H1 (cell line): ENCODE measurements around the gene CELA2A. TPM values are rescaled to one million over a fixed set of nuclear protein-coding genes. Genes with fewer than 3 reads are reported as not detected.

ENCODE experiments used
- CTCF ChIA-PET: fragments of 300-600 bp; sonication (Branson Sonifier 250); formaldehyde crosslinking; loops from one replicate; lab custom pipeline; 2021; ENCODE audit not compliant: partially characterized antibody; lab: Charles Lee
- POLR2A ChIA-PET: fragments of 300-600 bp; sonication (Branson Sonifier 250); formaldehyde crosslinking; loops from one replicate; lab custom pipeline; 2021; ENCODE audit warnings: inconsistent platforms; ENCODE audit not compliant: partially characterized antibody; lab: Charles Lee
- DNase-seq, 2 experiments: peaks; one replicate each; pipeline versions ENCODE4 v3.0.0 to v3.0.0-alpha.2; 2010 to 2022; ENCODE audit warnings: low spot score in 2 of 2, low read depth in 1 of 2, mixed read lengths in 1 of 2
- FAIRE-seq: peaks from 2 replicates; lab custom pipeline; 2011; peaks lifted over from hg19 to GRCh38; lab: Jason Lieb, UNC
- H2AFZ ChIP-seq: 2 replicates; pipeline ENCODE4 v1.8.1; 2012; ENCODE audit warnings: low read length, inconsistent platforms
- H2AK5ac ChIP-seq: 2 replicates; pipeline ENCODE4 v1.6.1; 2013; ENCODE audit warnings: low read depth, low read length
- H2BK120ac ChIP-seq: replicated peaks from 2 replicates; pipeline ENCODE3; 2013; ENCODE audit warnings: low read depth, low read length, inconsistent platforms
- H2BK12ac ChIP-seq: 2 replicates; pipeline ENCODE4 v1.6.1; 2013; ENCODE audit warnings: low read depth, low read length
- H2BK15ac ChIP-seq: 2 replicates; pipeline ENCODE4 v1.6.1; 2013; ENCODE audit warnings: low read length
- H2BK20ac ChIP-seq: 2 replicates; pipeline ENCODE4 v1.6.1; 2013; ENCODE audit warnings: low read length
- H2BK5ac ChIP-seq: 2 replicates; pipeline ENCODE4 v1.6.1; 2013; ENCODE audit warnings: low read depth, low read length
- H3K14ac ChIP-seq: 2 replicates; pipeline ENCODE4 v1.6.1; 2013; ENCODE audit warnings: inconsistent platforms; ENCODE audit not compliant: insufficient read length
- H3K18ac ChIP-seq: 2 replicates; pipeline ENCODE4 v1.6.1; 2013; ENCODE audit warnings: low read length; ENCODE audit errors: extremely low read depth
- H3K23ac ChIP-seq: 2 replicates; pipeline ENCODE4 v1.6.1; 2013; ENCODE audit warnings: inconsistent platforms; ENCODE audit not compliant: insufficient read length
- H3K23me2 ChIP-seq: 2 replicates; pipeline ENCODE4 v1.6.1; 2013; ENCODE audit warnings: low read depth, low read length
- H3K27ac ChIP-seq: 2 replicates; pipeline ENCODE4 v1.6.1; 2011; ENCODE audit warnings: low read depth, low read length, inconsistent platforms
- H3K27me3 ChIP-seq, 4 experiments: replicated peaks in 1 of 4; 1 replicate in 1 of 4; 2 replicates in 3 of 4; pipeline versions ENCODE4 v1.6.1 to v1.8.1; 2011 to 2013; ENCODE audit warnings: low read length in 3 of 4, mild to moderate bottlenecking in 3 of 4, inconsistent platforms in 2 of 4, mixed read lengths in 2 of 4, moderate library complexity in 1 of 4; ENCODE audit not compliant: control insufficient read depth in 3 of 4, insufficient read depth in 3 of 4; ENCODE audit errors: extremely low read depth in 1 of 4
- H3K36me3 ChIP-seq, 4 experiments: 2 replicates each; pipeline versions ENCODE4 v1.6.1 to v1.8.1; 2011 to 2013; ENCODE audit warnings: mild to moderate bottlenecking in 4 of 4, low read length in 3 of 4, moderate library complexity in 2 of 4, control low read depth in 1 of 4, inconsistent platforms in 1 of 4; ENCODE audit not compliant: insufficient read depth in 4 of 4, control insufficient read depth in 2 of 4
- H3K4ac ChIP-seq: replicated peaks from 2 replicates; pipeline ENCODE3; 2013; ENCODE audit warnings: low read length, low read depth, mixed read lengths, inconsistent platforms; ENCODE audit not compliant: insufficient read length
- H3K4me1 ChIP-seq, 4 experiments: replicated peaks in 1 of 4; 1 replicate in 1 of 4; 2 replicates in 3 of 4; pipeline versions ENCODE4 v1.6.1 to v1.8.1; 2011 to 2013; ENCODE audit warnings: low read length in 3 of 4, inconsistent platforms in 2 of 4, mixed read lengths in 1 of 4; ENCODE audit not compliant: insufficient read depth in 4 of 4, control insufficient read depth in 3 of 4
- H3K4me2 ChIP-seq, 2 experiments: 2 replicates each; pipeline versions ENCODE4 v1.6.1 to v1.8.1; 2011 to 2013; ENCODE audit warnings: low read depth in 2 of 2, low read length in 2 of 2, control low read depth in 1 of 2, inconsistent platforms in 1 of 2, mild to moderate bottlenecking in 1 of 2; ENCODE audit not compliant: insufficient read depth in 1 of 2
- H3K4me3 ChIP-seq, 4 experiments: fragments of 200-600, 300-600 bp in 1 of 4; sonication (generic), shearing (Covaris generic), sonication (Bioruptor Twin) in 1 of 4; 2 replicates each; pipeline versions ENCODE4 v1.5.1 to v1.8.1; 2011 to 2016; ENCODE audit warnings: low read length in 4 of 4, low read depth in 3 of 4, control low read depth in 2 of 4, inconsistent platforms in 2 of 4, mild to moderate bottlenecking in 2 of 4, mixed read lengths in 1 of 4, moderate library complexity in 1 of 4; ENCODE audit not compliant: insufficient read depth in 2 of 4; ENCODE audit errors: extremely low read depth in 1 of 4
- H3K56ac ChIP-seq: replicated peaks from 2 replicates; pipeline ENCODE3; 2013; ENCODE audit warnings: low read depth, mild to moderate bottlenecking, mixed read lengths, low read length, inconsistent platforms; ENCODE audit not compliant: insufficient read length
- H3K79me1 ChIP-seq: 2 replicates; pipeline ENCODE4 v1.6.1; 2013; ENCODE audit warnings: low read depth, low read length, control low read depth
- H3K79me2 ChIP-seq, 2 experiments: 2 replicates each; pipeline versions ENCODE4 v1.6.1 to v1.8.1; 2012 to 2013; ENCODE audit warnings: low read length in 2 of 2, mild to moderate bottlenecking in 2 of 2, inconsistent platforms in 1 of 2; ENCODE audit not compliant: insufficient read depth in 2 of 2, control insufficient read depth in 1 of 2
- H3K9ac ChIP-seq, 4 experiments: replicated peaks in 1 of 4; 1 replicate in 1 of 4; 2 replicates in 3 of 4; pipeline versions ENCODE4 v1.6.1 to v1.8.1; 2011 to 2013; ENCODE audit warnings: low read depth in 3 of 4, low read length in 3 of 4, control low read depth in 2 of 4, mild to moderate bottlenecking in 2 of 4, moderate library complexity in 2 of 4, inconsistent platforms in 1 of 4; ENCODE audit errors: extremely low read depth in 1 of 4
- H3K9me3 ChIP-seq, 2 experiments: 2 replicates each; pipeline versions ENCODE4 v1.6.1 to v1.8.1; 2012 to 2013; ENCODE audit warnings: mild to moderate bottlenecking in 2 of 2, moderate library complexity in 2 of 2, control low read depth in 1 of 2, inconsistent platforms in 1 of 2, low read depth in 1 of 2, low read length in 1 of 2, mixed read lengths in 1 of 2; ENCODE audit not compliant: insufficient read depth in 2 of 2
- H4K20me1 ChIP-seq, 2 experiments: replicated peaks in 1 of 2; 2 replicates each; pipeline versions ENCODE3 to v1.8.1; 2011 to 2013; ENCODE audit warnings: inconsistent platforms in 2 of 2, low read length in 2 of 2, mild to moderate bottlenecking in 1 of 2; ENCODE audit not compliant: insufficient read depth in 2 of 2, control insufficient read depth in 1 of 2
- H4K5ac ChIP-seq: 2 replicates; pipeline ENCODE4 v1.6.1; 2013; ENCODE audit warnings: low read length, low read depth, mixed read lengths, inconsistent platforms; ENCODE audit not compliant: insufficient read length
- H4K8ac ChIP-seq: 2 replicates; pipeline ENCODE4 v1.8.0; 2013; ENCODE audit warnings: mild to moderate bottlenecking, moderate library complexity, low read length, inconsistent platforms; ENCODE audit not compliant: insufficient read depth; ENCODE audit errors: extremely low read depth
- H4K91ac ChIP-seq: replicated peaks from 2 replicates; pipeline ENCODE3; 2013; ENCODE audit warnings: low read length, mixed read lengths, inconsistent platforms; ENCODE audit not compliant: insufficient read length
- ATF3 ChIP-seq: IDR thresholded peaks from 2 replicates; pipeline ENCODE4 v1.6.1; 2011; ENCODE audit warnings: low read depth, mild to moderate bottlenecking, low read length; ENCODE audit not compliant: insufficient read depth
- CBX8 ChIP-seq: fragments of 300-800, 300-1000 bp; sonication (generic); IDR thresholded peaks from 2 replicates; pipeline ENCODE4 v1.7.1; 2016; ENCODE audit warnings: low read depth, low read length, borderline replicate concordance
- FOSL1 ChIP-seq: IDR thresholded peaks from 2 replicates; pipeline ENCODE4 v1.6.1; 2011; ENCODE audit warnings: mild to moderate bottlenecking, low read depth, low read length, moderate library complexity; ENCODE audit not compliant: insufficient read depth
- HDAC2 ChIP-seq, 2 experiments: fragments of 300-600 bp in 1 of 2; sonication (generic) in 1 of 2; IDR thresholded peaks; 2 replicates each; pipeline ENCODE4 v1.6.1; 2011 to 2012; ENCODE audit warnings: low read depth in 2 of 2, low read length in 2 of 2, mild to moderate bottlenecking in 2 of 2, moderate library complexity in 2 of 2, borderline replicate concordance in 1 of 2, inconsistent platforms in 1 of 2
- JUND ChIP-seq: IDR thresholded peaks from 2 replicates; pipeline ENCODE4 v1.6.1; 2011; ENCODE audit warnings: mild to moderate bottlenecking, improper control_type of control experiment, low read length
- RBBP5 ChIP-seq: IDR thresholded peaks from 2 replicates; pipeline ENCODE4 v1.7.1; 2012; ENCODE audit warnings: low read depth, mild to moderate bottlenecking, inconsistent platforms, low read length, moderate library complexity, borderline replicate concordance
- RFX5 ChIP-seq: IDR thresholded peaks from 2 replicates; pipeline ENCODE4 v1.6.1; 2011; ENCODE audit warnings: low read depth, low read length, improper control_type of control experiment, borderline replicate concordance
- WGBS, 2 experiments: shearing (Covaris generic) in 1 of 2; methylation state at CpG; one replicate each; pipeline versions ENCODE4 v1.1.6 to v1.1.7; 2013 to 2015; ENCODE audit warnings: low lambda C conversion rate in 2 of 2, mixed read lengths in 2 of 2, inconsistent platforms in 1 of 2, low coverage in 1 of 2, missing lambda C conversion rate in 1 of 2; ENCODE audit not compliant: insufficient replicate concordance in 2 of 2, insufficient coverage in 1 of 2, insufficient read length in 1 of 2; ENCODE audit errors: extremely low coverage in 1 of 2, missing lambda C conversion rate in 1 of 2; 5-methylcytosine and 5-hydroxymethylcytosine counted together
- polyA plus RNA-seq, 7 experiments: library from polyadenylated mRNA; depleted of rRNA in 3 of 7; stranded (reverse) in 5 of 7; unstranded in 2 of 7; fragments of >200 nt in 5 of 7; fragments of 200-250 nt in 2 of 7; gene quantifications; 1 replicate in 5 of 7; 2 replicates in 1 of 7; 4 replicates in 1 of 7; pipeline versions ENCODE4 v1.2.1 to v1.2.3, GENCODE V29; 2011 to 2013; ENCODE audit warnings: missing spikeins in 2 of 7, mixed read lengths in 2 of 7
- total RNA-seq: library from RNA; stranded (reverse); fragmentation: NEBNext Ultra II Directional; extraction: Animal tissue kit (Norgen Biotek cat#: 25700); gene quantifications from 2 replicates; pipeline ENCODE4 v1.2.1, GENCODE V29; 2021

Gene CELA2A
- total and polyA plus RNA-seq, 2 of the 8 experiments (the other 6 are each of a cell fraction or from before 2014, with no cell fraction given) = not detected

- Histone ChIP-seq H4K5ac (no peak overlapping the region), H2BK12ac (peak overlapping the region; percentile 68; the same call in 1 of the 2 replicates), H2BK5ac (peak overlapping the region; percentile 75; the same call in 1 of the 2 replicates), H3K4me3 (no peak overlapping the region), H3K27me3 (no peaks in the 10 kb centered on the region), H3K56ac (no peak overlapping the region), H3K36me3 (peaks cover 0 to 4% (median 2%) of the 10 kb centered on the region in 4 experiments; a peak in 3 of 8 replicates), H4K8ac (no peak overlapping the region), H3K18ac (peak overlapping the region; percentile 48; the same call in 1 of the 2 replicates), H3K23me2 (no peaks in the 10 kb centered on the region), H3K4ac (peak overlapping the region; percentile 76), H4K91ac (no peak overlapping the region), H3K9me3 (no peaks in the 10 kb centered on the region), H3K4me1 (peaks cover 13 to 31% (median 23%) of the 10 kb centered on the region in 4 experiments), H3K23ac (no peak overlapping the region), H2BK20ac (0 out of 2 replicates have a peak overlapping the region, but pooled peaks have one; percentile 72), H4K20me1 (no peaks in the 10 kb centered on the region), H3K79me2 (peaks cover 0 to 4% of the 10 kb centered on the region in 2 experiments; a peak in 1 of 4 replicates), H3K4me2 (0 out of 4 replicates have a peak overlapping the region, but pooled peaks of 1 of the 2 experiments have one; percentile 41), H2AK5ac (peak overlapping the region; percentile 28; the same call in 1 of the 2 replicates), H2AFZ (no peak overlapping the region), H3K27ac (no peak overlapping the region), H2BK15ac (0 out of 2 replicates have a peak overlapping the region, but pooled peaks have one; percentile 29), H3K9ac (no peak overlapping the region), H2BK120ac (peak overlapping the region; percentile 6), H3K14ac (no peak overlapping the region), H3K79me1 (no peaks in the 10 kb centered on the region; the same call in 1 of the 2 replicates)
- POLR2A ChIA-PET = no interaction called here
- CTCF ChIA-PET = no interaction called here
- WGBS, 2 experiments = 89% methylated on average over 16 of the region's 17 CpGs; no CpG with 5 or more reads in 1 of the 2 experiments
- FAIRE-seq (no peak), DNase-seq (no peak)
- TF ChIP-seq CBX8 (no peak), ATF3 (no peak), RBBP5 (no peak), HDAC2 (IDR thresholded peaks at IDR 0.05; ENCODE audit: borderline replicate concordance in 1 of 2, low read depth in 2 of 2, low read length in 2 of 2) (no peak), RFX5 (no peak), FOSL1 (no peak), JUND (no peak)
Measured at GRCh38 chr1:15506831-15507230, 50.3 kb downstream of the CELA2A start.
